ENCODE results near the gene NUDT6. TPM values are rescaled to one million over a fixed set of nuclear protein-coding genes. Genes with fewer than 3 reads are reported as not detected.

Gene NUDT6
- total RNA-seq, 2 donors from 2014 or later = 4.4 to 14.8 TPM

DNA sequence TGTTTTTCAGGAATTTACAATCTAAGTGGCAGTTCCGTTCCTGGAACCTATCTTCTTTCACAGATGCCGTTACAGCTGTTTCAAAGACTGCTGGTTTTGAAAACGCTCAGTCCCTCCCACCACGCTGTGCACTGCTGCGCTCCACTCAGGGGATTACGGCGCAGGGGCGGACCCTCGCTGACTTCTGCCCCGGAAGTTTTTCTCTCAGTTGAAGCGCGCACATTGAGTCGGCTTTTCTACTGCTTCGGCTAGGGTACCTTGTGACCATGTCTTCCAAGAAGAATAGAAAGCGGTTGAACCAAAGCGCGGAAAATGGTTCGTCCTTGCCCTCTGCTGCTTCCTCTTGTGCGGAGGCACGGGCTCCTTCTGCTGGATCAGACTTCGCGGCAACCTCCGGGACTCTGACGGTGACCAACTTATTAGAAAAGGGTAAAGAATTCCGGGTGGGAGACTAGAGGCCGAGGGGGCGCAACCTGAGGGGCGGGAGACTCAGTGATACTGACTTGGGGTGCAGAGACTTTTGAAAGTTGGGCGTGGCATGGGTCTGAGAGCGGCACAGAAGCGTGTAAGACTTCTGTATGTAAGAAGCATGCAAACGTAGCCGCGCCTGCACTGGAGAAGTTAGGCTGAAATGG is 597 bp upstream of the NUDT6 start:
- peak; percentile 97 to 98 for ATAC-seq
- H3K36me3 Mint-ChIP-seq = peaks cover 0 to 15% of the 10 kb centered on the region in 2 donors
- H3K27ac Mint-ChIP-seq = peak overlapping the region; percentile 95 to 97
- peak; percentile 84 to 86 for DNase-seq (ENCODE audit: low spot score in 2 of 2)
- no peaks in the 10 kb centered on the region for H3K9me3 Mint-ChIP-seq

DNA sequence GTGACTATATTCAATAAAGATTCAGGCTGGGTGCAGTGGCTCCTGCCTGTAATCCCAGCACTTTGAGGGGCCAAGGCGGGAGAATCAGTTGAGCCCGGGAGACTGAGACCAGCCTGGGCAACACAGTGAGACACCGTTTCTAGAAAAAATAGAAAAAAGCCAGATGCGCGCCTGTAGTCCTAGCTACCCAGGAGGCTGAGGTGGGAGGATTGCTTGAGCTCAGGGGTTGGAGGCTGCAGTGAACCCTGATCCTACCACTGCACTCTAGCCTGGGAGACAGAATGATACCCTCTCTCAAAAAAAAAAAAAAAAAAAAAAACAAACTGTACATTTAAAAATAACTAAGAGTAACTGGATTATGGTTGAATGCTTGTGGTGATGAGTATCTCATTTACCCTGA is 1.1 kb downstream of the NUDT6 start:
- DNase-seq (ENCODE audit: low spot score in 2 of 2) (no peak), ATAC-seq (no peak)
- no peaks in the 10 kb centered on the region for H3K9me3 Mint-ChIP-seq
- H3K27ac Mint-ChIP-seq = no peak overlapping the region
- H3K36me3 Mint-ChIP-seq = peaks cover 0 to 15% of the 10 kb centered on the region in 2 donors

DNA sequence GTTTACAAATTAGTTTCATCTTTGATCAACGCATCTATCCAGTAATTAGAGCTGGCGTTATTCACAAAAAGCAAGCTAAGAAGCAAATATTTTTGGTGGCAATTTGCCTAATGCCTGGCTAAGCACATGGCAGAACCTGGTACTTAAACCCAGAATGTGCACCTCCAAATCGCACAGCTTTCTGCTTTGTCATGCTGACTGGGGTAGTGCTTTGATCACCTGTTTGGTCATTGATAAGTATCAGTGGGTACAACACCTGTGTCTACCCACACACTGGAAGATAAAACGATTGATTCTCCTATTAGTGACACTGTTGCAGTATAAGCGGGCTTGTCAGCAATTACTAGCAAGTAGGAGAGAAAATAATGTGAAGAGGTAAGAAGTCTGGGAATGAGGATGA is 1.9 kb downstream of the NUDT6 start:
- H3K36me3 Mint-ChIP-seq = peaks cover 0 to 15% of the 10 kb centered on the region in 2 donors
- H3K9me3 Mint-ChIP-seq = no peaks in the 10 kb centered on the region
- DNase-seq (ENCODE audit: low spot score in 2 of 2) (no peak), ATAC-seq (no peak)
- H3K27ac Mint-ChIP-seq = no peak overlapping the region

DNA sequence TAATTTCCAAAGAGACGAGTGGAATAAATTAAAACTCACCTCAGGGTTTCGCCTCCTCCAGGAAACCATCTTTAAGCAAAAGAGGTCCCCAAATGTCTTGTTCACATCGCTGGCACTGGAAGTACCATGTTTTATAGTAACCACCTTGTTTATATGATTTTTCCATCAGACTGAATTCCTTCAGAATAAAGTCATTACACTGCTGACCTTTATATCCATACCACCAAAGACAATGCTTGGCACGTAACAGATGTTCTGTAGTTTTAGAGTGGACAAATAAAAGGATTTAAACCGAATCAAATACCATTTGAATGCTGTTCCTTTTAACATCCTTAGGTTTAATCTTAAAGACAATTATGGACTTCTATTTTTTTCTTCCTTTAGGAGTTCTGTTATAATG is 4.7 kb downstream of the NUDT6 start:
- Mint-ChIP-seq H3K27ac (no peak overlapping the region), H3K36me3 (peaks cover 0 to 9% of the 10 kb centered on the region in 2 donors), H3K9me3 (no peaks in the 10 kb centered on the region)
- ATAC-seq (no peak), DNase-seq (ENCODE audit: low spot score in 2 of 2) (no peak)

DNA sequence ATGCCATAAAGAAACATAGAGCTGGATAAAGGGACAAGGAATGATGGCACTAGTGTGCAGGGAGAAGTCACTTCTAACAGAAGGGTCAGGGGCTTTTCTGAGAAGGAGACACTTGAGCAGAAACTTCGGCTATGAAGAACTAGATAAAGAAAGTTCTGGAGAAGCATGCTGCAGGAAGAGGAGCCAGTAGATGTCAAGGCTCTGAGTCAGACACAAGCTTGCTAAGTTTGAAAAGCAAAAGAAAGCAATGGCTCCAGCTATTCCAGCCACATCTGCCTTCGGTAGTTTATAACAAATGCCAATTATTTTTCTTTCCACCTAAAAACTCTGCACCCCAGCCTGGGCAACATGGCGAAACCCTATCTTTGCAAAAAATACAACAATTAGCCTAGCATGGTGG is 7.5 kb downstream of the NUDT6 start:
- Mint-ChIP-seq H3K36me3 (no peaks in the 10 kb centered on the region), H3K27ac (no peak overlapping the region), H3K9me3 (no peaks in the 10 kb centered on the region)
- no peak for ATAC-seq
- DNase-seq (ENCODE audit: low spot score in 2 of 2) = no peak

DNA sequence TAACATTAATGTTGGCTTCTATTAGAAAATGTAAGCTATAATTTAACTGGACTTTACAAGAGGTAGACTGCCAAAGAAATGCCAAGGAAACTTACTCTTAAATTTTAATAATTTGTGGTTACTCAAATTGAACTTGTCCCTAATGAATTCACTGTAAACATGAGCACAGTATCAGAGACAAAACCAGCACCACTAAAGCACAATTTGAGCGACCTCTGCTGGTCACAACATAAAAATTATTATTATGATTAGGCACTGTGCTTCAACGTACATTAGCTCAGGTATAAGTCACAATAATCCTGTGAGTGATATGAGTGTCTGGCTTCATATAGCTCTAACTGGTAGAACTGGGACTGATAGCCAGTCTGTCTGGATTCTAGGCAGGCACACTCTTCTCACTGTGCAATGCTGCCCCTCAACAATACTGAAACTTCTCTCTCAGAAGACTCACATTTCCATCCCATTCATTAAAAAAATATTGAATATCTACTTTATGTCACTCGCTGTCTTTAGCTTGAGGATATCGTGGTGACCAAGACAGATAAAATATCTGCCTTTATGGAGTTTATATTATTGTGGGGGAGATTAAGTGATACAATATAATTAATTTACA is 8.0 kb downstream of the NUDT6 start:
- DNase-seq (ENCODE audit: low spot score in 2 of 2) (peak in 1 of 2 donors; percentile 33), ATAC-seq (peak; percentile 48 to 79)
- Mint-ChIP-seq H3K27ac (no peak overlapping the region), H3K9me3 (no peaks in the 10 kb centered on the region), H3K36me3 (no peaks in the 10 kb centered on the region)

DNA sequence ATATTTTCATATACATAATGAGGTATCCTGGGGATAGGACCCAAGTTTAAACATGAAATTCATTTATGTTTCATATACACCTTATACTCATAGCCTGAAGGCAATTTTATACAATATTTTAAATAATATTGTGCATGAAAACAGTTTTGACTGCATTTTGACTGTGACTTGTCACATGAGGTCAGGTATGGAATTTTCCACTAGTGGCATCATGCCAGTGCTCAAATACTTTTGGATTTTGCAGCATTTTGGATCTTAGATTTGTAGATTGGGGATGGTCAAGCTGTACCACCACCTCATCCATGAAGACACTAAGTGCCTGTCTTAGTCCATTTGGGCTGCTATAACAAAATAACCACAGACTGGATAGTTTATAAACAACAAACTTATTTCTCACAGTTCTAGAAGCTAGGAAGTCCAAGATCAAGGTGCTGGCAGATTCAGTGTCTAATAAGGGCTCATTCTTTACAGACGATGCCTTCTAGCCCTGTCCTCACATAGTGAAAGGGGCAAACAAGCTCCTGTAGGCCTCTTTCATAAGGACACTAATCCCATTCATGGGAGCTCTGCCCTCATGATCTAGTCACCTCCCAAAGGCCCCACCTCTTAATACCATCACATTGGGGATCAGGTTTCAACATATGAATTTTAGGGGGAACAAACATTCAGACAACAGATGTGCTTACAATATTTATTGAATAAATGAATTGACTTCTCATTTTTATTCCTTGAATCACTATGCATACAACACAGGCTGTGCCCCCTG is 9.4 kb downstream of the NUDT6 start:
- H3K36me3 Mint-ChIP-seq = no peaks in the 10 kb centered on the region
- no peak for DNase-seq (ENCODE audit: low spot score in 2 of 2)
- no peak for ATAC-seq
- H3K9me3 Mint-ChIP-seq = no peaks in the 10 kb centered on the region
- no peak overlapping the region for H3K27ac Mint-ChIP-seq

DNA sequence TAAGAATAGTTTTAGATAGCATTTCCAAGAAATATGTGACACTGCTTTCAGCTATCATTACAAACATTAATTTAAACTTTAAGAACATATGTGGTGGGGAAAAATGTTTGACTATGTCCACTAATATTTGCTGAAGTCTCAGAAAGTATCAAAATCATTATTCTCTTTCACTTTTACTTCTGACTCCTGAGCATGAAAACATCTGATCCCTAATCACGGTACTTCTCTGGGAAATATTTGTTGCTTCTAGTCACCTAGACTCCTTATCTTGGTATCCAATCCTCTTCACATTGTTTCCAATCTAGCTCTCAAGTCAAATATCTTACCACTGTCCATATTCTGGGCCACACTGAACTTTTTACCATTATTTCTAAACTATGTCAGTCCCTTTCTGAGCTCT is 10.8 kb downstream of the NUDT6 start:
- ATAC-seq = no peak
- no peak overlapping the region for H3K27ac Mint-ChIP-seq
- H3K9me3 Mint-ChIP-seq = no peaks in the 10 kb centered on the region

DNA sequence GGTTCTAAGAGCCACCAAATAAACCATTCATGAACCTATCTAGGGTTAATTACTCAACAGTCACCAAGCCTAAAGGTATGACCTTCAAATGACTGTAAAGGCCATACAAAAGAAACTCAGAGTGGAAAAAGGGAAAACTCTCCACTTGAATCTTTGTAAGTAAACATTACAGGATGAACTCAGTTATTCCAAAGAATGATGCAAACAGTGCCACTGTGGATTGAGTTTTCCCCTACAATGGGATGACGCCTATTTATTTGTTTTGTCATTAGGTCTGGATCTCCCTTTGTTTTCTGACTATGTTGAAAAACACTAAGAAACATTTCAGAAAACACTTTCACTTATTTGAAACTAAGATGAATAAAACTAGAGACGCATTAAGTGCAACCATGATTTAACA is 12.7 kb downstream of the NUDT6 start:
- ATAC-seq (no peak), DNase-seq (ENCODE audit: low spot score in 2 of 2) (no peak)
- H3K36me3 Mint-ChIP-seq = no peaks in the 10 kb centered on the region
- no peaks in the 10 kb centered on the region for H3K9me3 Mint-ChIP-seq
- H3K27ac Mint-ChIP-seq = no peak overlapping the region

More for the DNA sequence above, 10.8 kb downstream of the NUDT6 start:
- H3K36me3 Mint-ChIP-seq = no peaks in the 10 kb centered on the region
- DNase-seq (ENCODE audit: low spot score in 2 of 2) = no peak

DNA sequence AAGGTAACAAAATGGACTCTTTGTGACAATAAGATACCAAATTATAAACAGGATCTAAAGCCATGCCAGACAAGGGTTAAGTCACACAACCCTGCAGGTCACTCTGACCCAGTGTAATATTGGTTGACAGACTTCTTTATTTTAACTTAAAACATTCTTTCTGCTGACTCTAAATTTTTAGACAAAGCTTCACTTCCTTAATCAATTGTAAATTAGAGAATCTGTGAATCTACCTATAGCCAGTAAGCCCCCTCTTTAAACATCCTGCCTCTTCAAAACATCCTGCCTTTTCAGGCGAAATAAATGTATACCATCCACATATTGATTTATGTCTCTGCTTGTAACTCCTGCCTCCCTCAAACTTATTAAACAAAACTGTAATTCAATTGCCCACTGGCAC is 14.2 kb downstream of the NUDT6 start:
- no peak overlapping the region for H3K27ac Mint-ChIP-seq
- DNase-seq (ENCODE audit: low spot score in 2 of 2) (no peak), ATAC-seq (no peak)
- H3K9me3 Mint-ChIP-seq = no peaks in the 10 kb centered on the region
- no peaks in the 10 kb centered on the region for H3K36me3 Mint-ChIP-seq

DNA sequence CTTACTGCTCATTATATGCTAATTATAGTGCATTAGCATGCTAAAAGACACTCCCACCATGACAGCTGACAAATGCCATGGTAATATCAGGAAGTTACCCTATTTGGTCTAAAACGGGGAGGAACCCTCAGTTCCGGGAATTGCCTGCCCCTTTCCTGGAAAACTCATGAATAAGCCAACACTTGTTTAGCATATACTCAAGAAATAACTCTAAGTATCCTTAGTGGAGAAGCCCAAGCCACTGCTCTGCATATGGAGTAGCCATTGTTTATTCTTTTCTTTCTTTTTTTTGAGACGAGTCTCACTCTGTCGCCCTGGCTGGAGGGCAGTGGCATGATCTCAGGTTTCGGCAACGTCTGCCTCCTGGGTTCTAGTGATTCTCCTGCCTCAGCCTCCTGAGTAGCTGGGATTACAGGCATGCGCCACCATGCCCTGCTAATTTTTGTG is 15.5 kb downstream of the NUDT6 start:
- Mint-ChIP-seq H3K27ac (no peak overlapping the region), H3K36me3 (no peaks in the 10 kb centered on the region), H3K9me3 (no peaks in the 10 kb centered on the region)
- no peak for DNase-seq (ENCODE audit: low spot score in 2 of 2)
- no peak for ATAC-seq

DNA sequence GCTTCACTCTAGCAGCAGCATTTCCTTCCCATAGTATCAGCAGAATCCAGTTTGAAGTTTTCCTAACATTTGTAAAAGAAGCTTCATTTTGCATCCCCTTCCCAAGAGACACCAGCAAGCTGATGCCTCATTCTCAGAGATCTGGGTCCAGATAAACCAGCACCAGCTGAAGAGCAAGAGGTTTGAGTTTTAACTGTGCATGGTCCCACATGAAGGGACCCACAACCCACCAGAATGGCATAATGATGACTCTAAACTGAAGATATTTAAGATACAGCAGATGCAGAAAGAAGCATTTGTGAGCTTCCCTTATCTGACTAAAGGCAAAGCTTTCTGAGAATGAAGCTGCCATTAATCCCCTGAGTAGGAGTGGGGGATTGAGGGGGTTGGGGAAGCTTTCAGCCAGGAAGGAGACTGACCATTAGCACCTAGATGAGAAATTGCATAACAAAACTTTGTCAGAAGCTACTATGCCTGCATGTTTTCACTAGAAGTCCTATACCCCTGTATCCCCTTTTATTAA is 18.6 kb downstream of the NUDT6 start:
- Mint-ChIP-seq H3K9me3 (no peaks in the 10 kb centered on the region), H3K27ac (no peak overlapping the region), H3K36me3 (no peaks in the 10 kb centered on the region)
- DNase-seq (ENCODE audit: low spot score in 2 of 2) (no peak), ATAC-seq (no peak)

DNA sequence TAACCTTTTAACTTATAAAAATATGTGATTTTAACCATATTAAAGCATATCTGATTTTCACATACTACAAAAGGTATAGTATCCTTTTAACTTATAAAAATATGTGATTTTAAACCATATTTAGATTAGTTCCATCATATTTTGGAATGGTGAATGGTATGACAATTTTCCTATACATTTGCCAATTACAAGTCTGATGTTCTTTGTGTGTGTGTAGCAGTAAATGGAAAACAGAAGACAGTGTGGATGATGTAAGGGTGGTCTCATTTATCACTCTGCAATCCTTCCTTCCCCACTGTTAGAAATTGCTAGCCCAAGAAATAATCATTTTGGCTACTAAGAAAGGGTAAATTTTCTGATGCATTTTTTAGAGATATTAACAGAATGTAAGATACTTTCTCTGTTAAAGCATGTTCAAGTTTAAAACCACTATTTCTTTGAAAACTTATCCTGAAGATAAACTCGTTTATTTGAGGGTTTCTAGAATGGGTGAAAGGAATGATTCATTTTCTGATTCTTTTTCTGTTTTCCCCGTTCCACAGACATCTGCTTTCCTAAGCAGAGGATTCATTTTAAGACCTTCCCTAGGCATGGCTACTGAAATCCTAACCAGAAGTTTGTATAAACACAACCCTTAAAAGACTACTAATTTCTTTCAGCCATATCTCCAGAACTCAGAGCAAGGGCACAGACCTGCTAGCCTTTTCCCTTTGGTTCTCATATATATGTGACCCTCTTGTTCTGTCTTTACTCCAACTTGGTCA is 21.0 kb downstream of the NUDT6 start:
- H3K9me3 Mint-ChIP-seq = no peaks in the 10 kb centered on the region
- no peak for ATAC-seq
- no peak for DNase-seq (ENCODE audit: low spot score in 2 of 2)
- H3K27ac Mint-ChIP-seq = no peak overlapping the region
- H3K36me3 Mint-ChIP-seq = no peaks in the 10 kb centered on the region

DNA sequence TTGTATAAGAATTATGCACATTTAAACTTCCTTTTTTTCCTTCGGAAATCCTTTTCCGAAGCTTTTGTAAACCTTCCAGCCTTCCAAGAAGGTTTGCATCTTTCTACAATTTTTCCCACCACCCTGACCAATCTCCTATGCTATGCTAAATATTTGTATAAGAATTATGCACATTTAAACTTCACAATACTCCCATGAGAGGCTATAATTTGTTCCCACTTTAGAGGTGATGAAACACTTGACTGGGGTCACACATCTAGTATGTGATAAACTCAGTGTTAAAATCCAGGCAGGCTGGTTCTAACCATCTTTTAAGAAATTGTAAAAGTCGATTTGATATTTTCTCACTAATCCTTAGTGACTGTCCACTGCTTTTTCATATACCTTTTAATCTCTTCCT is 22.1 kb downstream of the NUDT6 start:
- no peak overlapping the region for H3K27ac Mint-ChIP-seq
- DNase-seq (ENCODE audit: low spot score in 2 of 2) (no peak), ATAC-seq (no peak)
- H3K36me3 Mint-ChIP-seq = no peaks in the 10 kb centered on the region
- H3K9me3 Mint-ChIP-seq = no peaks in the 10 kb centered on the region

DNA sequence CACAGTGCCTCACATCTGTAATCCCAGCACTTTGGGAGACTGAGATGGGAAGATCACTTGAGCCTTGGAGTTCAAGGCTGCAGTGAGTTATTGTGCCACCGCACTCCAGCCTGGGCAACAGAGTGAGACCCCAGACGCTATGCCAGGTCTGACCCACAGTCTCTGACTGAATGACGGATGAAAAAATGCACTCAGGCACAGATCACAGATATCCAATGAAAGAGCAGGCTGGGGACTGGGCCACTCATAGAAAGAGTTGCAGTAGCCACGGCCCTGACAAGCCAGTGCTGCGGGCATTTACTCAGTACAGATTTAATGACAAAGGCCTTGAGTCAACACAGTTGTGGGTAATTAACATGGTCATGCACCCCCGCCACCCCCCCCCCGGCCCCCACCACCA is 22.7 kb downstream of the NUDT6 start:
- no peaks in the 10 kb centered on the region for H3K36me3 Mint-ChIP-seq
- no peaks in the 10 kb centered on the region for H3K9me3 Mint-ChIP-seq

DNA sequence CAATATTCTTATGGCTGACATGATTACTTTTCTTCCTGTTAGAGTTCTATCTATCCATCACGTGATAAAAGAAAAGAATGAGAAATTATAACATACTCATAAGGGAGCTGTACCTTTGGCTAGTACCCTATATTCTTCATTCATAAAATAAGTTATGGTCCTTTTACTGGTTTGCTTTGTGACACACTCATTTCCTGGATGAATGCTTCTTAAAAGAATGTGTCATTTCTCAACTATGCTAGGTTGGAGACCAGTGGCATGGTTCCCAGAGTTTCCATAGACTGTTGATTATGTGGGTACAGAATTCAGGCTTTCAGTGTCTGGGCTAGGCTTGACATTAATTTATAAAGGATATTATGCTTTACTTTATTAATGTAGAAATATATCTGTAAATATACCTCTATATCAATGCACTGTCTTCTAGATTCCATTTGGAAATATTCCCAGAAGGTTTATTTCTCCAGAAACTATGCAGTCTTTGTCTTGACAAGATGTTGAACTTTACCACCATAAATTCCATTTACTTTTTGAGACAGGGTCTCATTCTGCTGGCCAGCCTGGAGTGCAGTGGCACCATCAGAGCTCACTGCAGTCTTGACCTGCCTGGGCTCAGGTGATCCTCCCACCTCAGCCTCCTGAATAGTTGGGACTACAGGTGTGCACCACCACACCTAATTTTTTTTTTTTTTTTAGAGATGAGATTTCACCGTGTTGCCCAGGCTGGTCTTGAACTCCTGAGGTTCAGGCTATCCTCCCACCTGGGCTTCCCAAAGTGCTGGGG is 23.8 kb downstream of the NUDT6 start:
- Mint-ChIP-seq H3K27ac (no peak overlapping the region), H3K9me3 (no peaks in the 10 kb centered on the region)

More for the DNA sequence above, 22.7 kb downstream of the NUDT6 start:
- no peak overlapping the region for H3K27ac Mint-ChIP-seq
- ATAC-seq (no peak), DNase-seq (ENCODE audit: low spot score in 2 of 2) (no peak)

More for the DNA sequence above, 23.8 kb downstream of the NUDT6 start:
- ATAC-seq = peak; percentile 33 to 61
- no peak for DNase-seq (ENCODE audit: low spot score in 2 of 2)
- H3K36me3 Mint-ChIP-seq = no peaks in the 10 kb centered on the region
